Gastrocnemius medialis (tissue), 4 donors: ENCODE measurements around the gene MALAT1.

ENCODE experiments used
- CTCF ChIP-seq, 5 experiments: fragments of 450-650 bp in 3 of 5; fragments of 200-600 bp in 2 of 5; sonication (generic) in 2 of 5; IDR thresholded peaks in 4 of 5; conservative IDR thresholded peaks in 1 of 5; 1 replicate in 4 of 5; 2 replicates in 1 of 5; pipeline ENCODE4 v1.5.1; 2016 to 2019; ENCODE audit warnings: antibody characterized with exemption in 5 of 5, mild to moderate bottlenecking in 3 of 5, moderate library complexity in 3 of 5
- POLR2A ChIP-seq, 2 donors: fragments of 450-650 bp; IDR thresholded peaks; one replicate each; pipeline ENCODE4 v1.6.1; 2017; ENCODE audit warnings: antibody characterized with exemption in 2 of 2, mild to moderate bottlenecking in 2 of 2, moderate library complexity in 2 of 2

DNA sequence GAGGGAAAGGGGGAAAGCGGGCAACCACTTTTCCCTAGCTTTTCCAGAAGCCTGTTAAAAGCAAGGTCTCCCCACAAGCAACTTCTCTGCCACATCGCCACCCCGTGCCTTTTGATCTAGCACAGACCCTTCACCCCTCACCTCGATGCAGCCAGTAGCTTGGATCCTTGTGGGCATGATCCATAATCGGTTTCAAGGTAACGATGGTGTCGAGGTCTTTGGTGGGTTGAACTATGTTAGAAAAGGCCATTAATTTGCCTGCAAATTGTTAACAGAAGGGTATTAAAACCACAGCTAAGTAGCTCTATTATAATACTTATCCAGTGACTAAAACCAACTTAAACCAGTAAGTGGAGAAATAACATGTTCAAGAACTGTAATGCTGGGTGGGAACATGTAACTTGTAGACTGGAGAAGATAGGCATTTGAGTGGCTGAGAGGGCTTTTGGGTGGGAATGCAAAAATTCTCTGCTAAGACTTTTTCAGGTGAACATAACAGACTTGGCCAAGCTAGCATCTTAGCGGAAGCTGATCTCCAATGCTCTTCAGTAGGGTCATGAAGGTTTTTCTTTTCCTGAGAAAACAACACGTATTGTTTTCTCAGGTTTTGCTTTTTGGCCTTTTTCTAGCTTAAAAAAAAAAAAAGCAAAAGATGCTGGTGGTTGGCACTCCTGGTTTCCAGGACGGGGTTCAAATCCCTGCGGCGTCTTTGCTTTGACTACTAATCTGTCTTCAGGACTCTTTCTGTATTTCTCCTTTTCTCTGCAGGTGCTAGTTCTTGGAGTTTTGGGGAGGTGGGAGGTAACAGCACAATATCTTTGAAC is 6.8 kb downstream of the MALAT1 start:
- TF ChIP-seq CTCF (IDR thresholded peaks at IDR 0.05 in 4 of 5, conservative IDR thresholded peaks at IDR 0.05 in 1 of 5) = no peak
- peak; percentile 12 to 26 for TF ChIP-seq POLR2A (IDR thresholded peaks at IDR 0.05)
